Uterus (tissue), 2 donors: ENCODE data around the gene IFI44.

Experiments used
- POLR2A ChIP-seq, 2 donors: fragments of 450-650 bp; IDR thresholded peaks; one replicate each; pipeline ENCODE4 v1.6.1; 2016; ENCODE audit warnings: antibody characterized with exemption in 2 of 2, mild to moderate bottlenecking in 1 of 2, moderate library complexity in 1 of 2
- TF ChIP-seq, protein P1 (sequence below), 4 experiments: fragments of 200-600 bp in 2 of 4; fragments of 450-650 bp in 2 of 4; sonication (generic) in 2 of 4; IDR thresholded peaks; one replicate each; pipeline ENCODE4 v1.5.1; 2016 to 2019; ENCODE audit warnings: antibody characterized with exemption in 4 of 4, mild to moderate bottlenecking in 2 of 4, moderate library complexity in 1 of 4

GRCh38 chr1:78627321-78627720 lies 22.3 kb upstream of the IFI44 start:
- TF ChIP-seq POLR2A (IDR thresholded peaks at IDR 0.05): no peak
- TF ChIP-seq, protein P1, sequence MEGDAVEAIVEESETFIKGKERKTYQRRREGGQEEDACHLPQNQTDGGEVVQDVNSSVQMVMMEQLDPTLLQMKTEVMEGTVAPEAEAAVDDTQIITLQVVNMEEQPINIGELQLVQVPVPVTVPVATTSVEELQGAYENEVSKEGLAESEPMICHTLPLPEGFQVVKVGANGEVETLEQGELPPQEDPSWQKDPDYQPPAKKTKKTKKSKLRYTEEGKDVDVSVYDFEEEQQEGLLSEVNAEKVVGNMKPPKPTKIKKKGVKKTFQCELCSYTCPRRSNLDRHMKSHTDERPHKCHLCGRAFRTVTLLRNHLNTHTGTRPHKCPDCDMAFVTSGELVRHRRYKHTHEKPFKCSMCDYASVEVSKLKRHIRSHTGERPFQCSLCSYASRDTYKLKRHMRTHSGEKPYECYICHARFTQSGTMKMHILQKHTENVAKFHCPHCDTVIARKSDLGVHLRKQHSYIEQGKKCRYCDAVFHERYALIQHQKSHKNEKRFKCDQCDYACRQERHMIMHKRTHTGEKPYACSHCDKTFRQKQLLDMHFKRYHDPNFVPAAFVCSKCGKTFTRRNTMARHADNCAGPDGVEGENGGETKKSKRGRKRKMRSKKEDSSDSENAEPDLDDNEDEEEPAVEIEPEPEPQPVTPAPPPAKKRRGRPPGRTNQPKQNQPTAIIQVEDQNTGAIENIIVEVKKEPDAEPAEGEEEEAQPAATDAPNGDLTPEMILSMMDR (IDR thresholded peaks at IDR 0.05): no peak
